Liver (tissue), 9 donors: ENCODE data around the gene RAD51. TPM values are rescaled to one million over a fixed set of nuclear protein-coding genes. Genes with fewer than 3 reads are reported as not detected.
A peak's percentile ranks its signal among the peaks of the same experiment; 100 is the strongest.

Source experiments
- DNase-seq: peaks from one replicate; pipeline ENCODE4 v3.0.0-alpha.2; 2017; ENCODE audit warnings: low spot score
- H3K27ac ChIP-seq, 2 donors: one replicate each; pipeline ENCODE4 v1.7.0; 2013; ENCODE audit warnings: inconsistent platforms in 2 of 2, low read length in 2 of 2, control low read depth in 1 of 2, low read depth in 1 of 2, mild to moderate bottlenecking in 1 of 2
- H3K27me3 ChIP-seq, 4 donors: one replicate each; pipeline versions ENCODE4 v1.6.1 to v1.7.0; 2013; ENCODE audit warnings: low read length in 3 of 4, inconsistent platforms in 1 of 4, mild to moderate bottlenecking in 1 of 4, moderate library complexity in 1 of 4; ENCODE audit not compliant: control insufficient read depth in 4 of 4, insufficient read depth in 4 of 4
- H3K36me3 ChIP-seq, 4 donors: one replicate each; pipeline versions ENCODE4 v1.6.1 to v1.7.0; 2013; ENCODE audit warnings: low read length in 3 of 4, mild to moderate bottlenecking in 3 of 4, low read depth in 1 of 4, moderate library complexity in 1 of 4; ENCODE audit not compliant: control insufficient read depth in 4 of 4, insufficient read depth in 3 of 4
- H3K4me1 ChIP-seq, 4 donors: one replicate each; pipeline versions ENCODE4 v1.6.1 to v1.7.0; 2013; ENCODE audit warnings: low read length in 3 of 4, mild to moderate bottlenecking in 3 of 4, moderate library complexity in 1 of 4; ENCODE audit not compliant: control insufficient read depth in 4 of 4, insufficient read depth in 4 of 4
- H3K4me3 ChIP-seq, 3 donors: one replicate each; pipeline versions ENCODE4 v1.6.1 to v1.7.0; 2013; ENCODE audit warnings: low read length in 3 of 3, control low read depth in 1 of 3, low read depth in 1 of 3, mild to moderate bottlenecking in 1 of 3
- H3K9ac ChIP-seq, 2 donors: one replicate each; pipeline ENCODE4 v1.7.0; 2013; ENCODE audit warnings: low read length in 2 of 2, mild to moderate bottlenecking in 2 of 2, moderate library complexity in 2 of 2, control low read depth in 1 of 2, low read depth in 1 of 2
- H3K9me3 ChIP-seq, 4 donors: one replicate each; pipeline versions ENCODE4 v1.6.1 to v1.7.0; 2013; ENCODE audit warnings: low read length in 3 of 4; ENCODE audit not compliant: control insufficient read depth in 4 of 4
- EGR1 ChIP-seq, 2 donors: IDR thresholded peaks; 2 replicates each; pipeline ENCODE4 v1.6.1; 2016 to 2018; ENCODE audit warnings: antibody characterized with exemption in 2 of 2, low read depth in 2 of 2
- FOXA1 ChIP-seq: IDR thresholded peaks from 2 replicates; pipeline ENCODE4 v1.6.1; 2016; ENCODE audit warnings: antibody characterized with exemption
- GABPA ChIP-seq, 2 donors: IDR thresholded peaks in 1 of 2; conservative IDR thresholded peaks in 1 of 2; 2 replicates each; pipeline ENCODE4 v1.6.1; 2016; ENCODE audit warnings: antibody characterized with exemption in 2 of 2, mild to moderate bottlenecking in 1 of 2, moderate library complexity in 1 of 2
- HNF4A ChIP-seq, 2 donors: conservative IDR thresholded peaks; 2 replicates each; pipeline ENCODE4 v1.6.1; 2016; ENCODE audit warnings: antibody characterized with exemption in 2 of 2, mild to moderate bottlenecking in 2 of 2
- HNF4G ChIP-seq: IDR thresholded peaks from 2 replicates; pipeline ENCODE4 v1.6.1; 2016; ENCODE audit warnings: antibody characterized with exemption
- JUND ChIP-seq, 2 donors: IDR thresholded peaks; 2 replicates each; pipeline ENCODE4 v1.6.1; 2016; ENCODE audit warnings: antibody characterized with exemption in 2 of 2
- MAX ChIP-seq: IDR thresholded peaks from 2 replicates; pipeline ENCODE4 v1.6.1; 2016; ENCODE audit warnings: antibody characterized with exemption
- NR2F2 ChIP-seq: IDR thresholded peaks from 2 replicates; pipeline ENCODE4 v1.6.1; 2016; ENCODE audit warnings: antibody characterized with exemption
- RAD21 ChIP-seq, 2 donors: IDR thresholded peaks; 2 replicates each; pipeline ENCODE4 v1.6.1; 2016; ENCODE audit warnings: antibody characterized with exemption in 2 of 2, mild to moderate bottlenecking in 2 of 2
- REST ChIP-seq: IDR thresholded peaks from 2 replicates; pipeline ENCODE4 v1.6.1; 2016; ENCODE audit warnings: antibody characterized with exemption, mild to moderate bottlenecking
- RXRA ChIP-seq, 2 donors: IDR thresholded peaks; 2 replicates each; pipeline ENCODE4 v1.6.1; 2017 to 2018; ENCODE audit warnings: antibody characterized with exemption in 2 of 2, mild to moderate bottlenecking in 1 of 2
- SP1 ChIP-seq: IDR thresholded peaks from 2 replicates; pipeline ENCODE4 v1.6.1; 2018; ENCODE audit warnings: antibody characterized with exemption, mild to moderate bottlenecking
- YY1 ChIP-seq: IDR thresholded peaks from 2 replicates; pipeline ENCODE4 v1.6.1; 2016; ENCODE audit warnings: antibody characterized with exemption, mild to moderate bottlenecking
- WGBS: extraction: QIAGEN DNeasy Blood & Tissue Kit; methylation state at CpG from one replicate; pipeline ENCODE4 v1.1.7; 2013; 5-methylcytosine and 5-hydroxymethylcytosine counted together
- polyA plus RNA-seq, 2 donors: library from polyadenylated mRNA; stranded (reverse) in 1 of 2; unstranded in 1 of 2; fragments of 200-250 nt in 1 of 2; fragments of >200 nt in 1 of 2; fragmentation: Nextera tagmentation in 1 of 2; extraction: Ambion mirVana in 1 of 2; gene quantifications; one replicate each; pipeline versions ENCODE4 v1.2.1 to v1.2.3, GENCODE V29; 2013 to 2015
- total RNA-seq, 2 donors: library from RNA; depleted of rRNA; stranded (reverse); fragments of >200 nt; gene quantifications; one replicate each; pipeline ENCODE4 v1.2.3, GENCODE V29; 2014
- TF ChIP-seq, protein P1 (sequence below): IDR thresholded peaks from 2 replicates; pipeline ENCODE4 v1.6.1; 2016; ENCODE audit warnings: antibody characterized with exemption
- TF ChIP-seq, protein P2 (sequence below): IDR thresholded peaks from 2 replicates; pipeline ENCODE4 v1.6.1; 2016; ENCODE audit warnings: antibody characterized with exemption
- donor health status: healthy.
- donor health status: healthy.
- donor health status: healthy.
- donor health status: healthy.
- donor health status: healthy.

RAD51 gene
- total and polyA plus RNA-seq, 4 donors, result 0.25 to 11.3 (median 0.69) TPM

- peak overlapping the region; percentile 42 to 43 for H3K27ac ChIP-seq
- WGBS, result 62% methylated on average over 12 of the region's 12 CpGs
These were observed 49.2 kb downstream of the RAD51 start for GRCh38 chr15:40743921-40744814.

GRCh38 chr15:40744815-40745152, 49.8 kb downstream of the RAD51 start:
- Histone ChIP-seq H3K9me3 (no peaks in the 10 kb centered on the region), H3K4me1 (peaks cover 6 to 16% (median 12%) of the 10 kb centered on the region in 4 donors), H3K27ac (peak overlapping the region; percentile 42 to 43), H3K4me3 (no peak overlapping the region), H3K36me3 (peaks cover 3 to 47% (median 27%) of the 10 kb centered on the region in 4 donors), H3K9ac (no peak overlapping the region), H3K27me3 (no peaks in the 10 kb centered on the region)
- no peak for DNase-seq
- TF ChIP-seq, protein P1, sequence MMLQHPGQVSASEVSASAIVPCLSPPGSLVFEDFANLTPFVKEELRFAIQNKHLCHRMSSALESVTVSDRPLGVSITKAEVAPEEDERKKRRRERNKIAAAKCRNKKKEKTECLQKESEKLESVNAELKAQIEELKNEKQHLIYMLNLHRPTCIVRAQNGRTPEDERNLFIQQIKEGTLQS, result no peak
- TF ChIP-seq FOXA1 (no peak), JUND (IDR thresholded peaks at IDR 0.05) (no peak), NR2F2 (no peak), GABPA (IDR thresholded peaks at IDR 0.05 in 1 of 2, conservative IDR thresholded peaks at IDR 0.05 in 1 of 2) (no peak), REST (no peak), HNF4A (conservative IDR thresholded peaks at IDR 0.05) (no peak)
- 91% methylated on average over 5 of the region's 5 CpGs for WGBS

More at GRCh38 chr15:40743921-40744814, 49.2 kb downstream of the RAD51 start:
- H3K4me3 ChIP-seq, result no peak overlapping the region
- H3K9ac ChIP-seq, result no peak overlapping the region
- H3K4me1 ChIP-seq, result peaks cover 6 to 16% (median 12%) of the 10 kb centered on the region in 4 donors
- H3K36me3 ChIP-seq, result peaks cover 3 to 52% (median 27%) of the 10 kb centered on the region in 4 donors
- no peaks in the 10 kb centered on the region for H3K27me3 ChIP-seq
- no peaks in the 10 kb centered on the region for H3K9me3 ChIP-seq
- DNase-seq, result peak; percentile 50
- TF ChIP-seq MAX (peak; percentile 52), HNF4G (peak; percentile 11), FOXA1 (no peak), EGR1 (IDR thresholded peaks at IDR 0.05; ENCODE audit: low read depth in 2 of 2) (no peak), HNF4A (conservative IDR thresholded peaks at IDR 0.05) (peak; percentile 67 to 77), RXRA (IDR thresholded peaks at IDR 0.05) (peak; percentile 85 to 91), YY1 (peak; percentile 35), SP1 (peak; percentile 14), GABPA (IDR thresholded peaks at IDR 0.05 in 1 of 2, conservative IDR thresholded peaks at IDR 0.05 in 1 of 2) (no peak), NR2F2 (peak; percentile 73), RAD21 (IDR thresholded peaks at IDR 0.05) (peak in 1 of 2 donors; percentile 10), JUND (IDR thresholded peaks at IDR 0.05) (peak; percentile 72 to 81)
- TF ChIP-seq, protein P2, sequence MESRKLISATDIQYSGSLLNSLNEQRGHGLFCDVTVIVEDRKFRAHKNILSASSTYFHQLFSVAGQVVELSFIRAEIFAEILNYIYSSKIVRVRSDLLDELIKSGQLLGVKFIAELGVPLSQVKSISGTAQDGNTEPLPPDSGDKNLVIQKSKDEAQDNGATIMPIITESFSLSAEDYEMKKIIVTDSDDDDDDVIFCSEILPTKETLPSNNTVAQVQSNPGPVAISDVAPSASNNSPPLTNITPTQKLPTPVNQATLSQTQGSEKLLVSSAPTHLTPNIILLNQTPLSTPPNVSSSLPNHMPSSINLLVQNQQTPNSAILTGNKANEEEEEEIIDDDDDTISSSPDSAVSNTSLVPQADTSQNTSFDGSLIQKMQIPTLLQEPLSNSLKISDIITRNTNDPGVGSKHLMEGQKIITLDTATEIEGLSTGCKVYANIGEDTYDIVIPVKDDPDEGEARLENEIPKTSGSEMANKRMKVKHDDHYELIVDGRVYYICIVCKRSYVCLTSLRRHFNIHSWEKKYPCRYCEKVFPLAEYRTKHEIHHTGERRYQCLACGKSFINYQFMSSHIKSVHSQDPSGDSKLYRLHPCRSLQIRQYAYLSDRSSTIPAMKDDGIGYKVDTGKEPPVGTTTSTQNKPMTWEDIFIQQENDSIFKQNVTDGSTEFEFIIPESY, result peak; percentile 48
